WTC11 (cell line): ENCODE measurements around the gene SLC41A3. TPM values are rescaled to one million over a fixed set of nuclear protein-coding genes. Genes with fewer than 3 reads are reported as not detected.
A peak's percentile ranks its signal among the peaks of the same experiment; 100 is the strongest.

Experiments
- ATAC-seq: fragments of 200-7000 bp; cut with Tn5 transposase; 2 replicates; pipeline ENCODE4 v1.10.0; 2021; ENCODE audit warnings: mild to moderate bottlenecking, moderate library complexity
- CTCF ChIA-PET: fragments of 300-600 bp; sonication (Branson Sonifier 250); formaldehyde crosslinking; loops from one replicate; lab custom pipeline; 2021; ENCODE audit warnings: antibody characterized with exemption; lab: Charles Lee
- POLR2A ChIA-PET: fragments of 350-600 bp; sonication (Branson Sonifier 250); formaldehyde crosslinking; loops from one replicate; lab custom pipeline; 2021; ENCODE audit warnings: antibody characterized with exemption; lab: Charles Lee
- DNase-seq: peaks from one replicate; pipeline ENCODE4 v3.0.0; 2021; ENCODE audit warnings: low spot score
- H3K27ac Mint-ChIP-seq: 2 replicates; pipeline ENCODE4 v1.8.0; 2021; ENCODE audit warnings: mixed read lengths
- H3K27me3 Mint-ChIP-seq: 2 replicates; pipeline ENCODE4 v1.8.0; 2021; ENCODE audit warnings: low read depth, mild to moderate bottlenecking, moderate library complexity, mixed read lengths
- H3K36me3 Mint-ChIP-seq: 2 replicates; pipeline ENCODE4 v1.8.0; 2021; ENCODE audit warnings: mixed read lengths
- H3K4me1 Mint-ChIP-seq: 2 replicates; pipeline ENCODE4 v1.8.0; 2022; ENCODE audit warnings: mixed read lengths
- H3K4me3 Mint-ChIP-seq: 2 replicates; pipeline ENCODE4 v1.8.0; 2021; ENCODE audit warnings: mild to moderate bottlenecking, moderate library complexity, mixed read lengths
- H3K9me3 Mint-ChIP-seq: 2 replicates; pipeline ENCODE4 v1.8.0; 2021; ENCODE audit warnings: mixed read lengths
- ATF1 ChIP-seq: sonication (generic); formaldehyde crosslinking; IDR thresholded peaks from 2 replicates; pipeline ENCODE4 v1.8.1; 2023; ENCODE audit warnings: mild to moderate bottlenecking, moderate library complexity, missing genetic modification reagents
- CREB1 ChIP-seq: sonication (generic); formaldehyde crosslinking; IDR thresholded peaks from 2 replicates; pipeline ENCODE4 v1.8.0; 2023; ENCODE audit warnings: mild to moderate bottlenecking, missing genetic modification reagents
- E2F5 ChIP-seq: sonication (generic); formaldehyde crosslinking; IDR thresholded peaks from 2 replicates; pipeline ENCODE4 v1.8.1; 2022; ENCODE audit warnings: mild to moderate bottlenecking, moderate library complexity, missing genetic modification reagents
- EMX1 ChIP-seq: fragments of 250-450 bp; sonication (Bioruptor Pico); IDR thresholded peaks from 2 replicates; pipeline ENCODE4 v1.8.0; 2021; ENCODE audit warnings: mild to moderate bottlenecking
- ERG ChIP-seq: fragments of 250-450 bp; sonication (Bioruptor Pico); IDR thresholded peaks from 2 replicates; pipeline ENCODE4 v1.8.0; 2021; ENCODE audit warnings: mild to moderate bottlenecking
- FOXJ3 ChIP-seq: sonication (generic); formaldehyde crosslinking; IDR thresholded peaks from 2 replicates; pipeline ENCODE4 v1.9.0; 2021; ENCODE audit warnings: missing genetic modification reagents, mild to moderate bottlenecking, borderline replicate concordance
- FOXK1 ChIP-seq: sonication (generic); formaldehyde crosslinking; IDR thresholded peaks from 2 replicates; pipeline ENCODE4 v1.8.0; 2022; ENCODE audit warnings: mild to moderate bottlenecking, moderate library complexity, missing genetic modification reagents
- FOXP1 ChIP-seq: sonication (generic); formaldehyde crosslinking; IDR thresholded peaks from 2 replicates; pipeline ENCODE4 v1.8.0; 2022; ENCODE audit warnings: missing genetic modification reagents, mild to moderate bottlenecking, moderate library complexity, borderline replicate concordance
- GABPB1 ChIP-seq: sonication (generic); formaldehyde crosslinking; IDR thresholded peaks from 2 replicates; pipeline ENCODE4 v1.8.1; 2023; ENCODE audit warnings: mild to moderate bottlenecking, missing genetic modification reagents
- KAT7 ChIP-seq: sonication (generic); formaldehyde crosslinking; IDR thresholded peaks from 2 replicates; pipeline ENCODE4 v1.8.1; 2023; ENCODE audit warnings: missing genetic modification reagents, mild to moderate bottlenecking, borderline replicate concordance
- MXD4 ChIP-seq: fragments of 250-450 bp; sonication (Bioruptor Pico); IDR thresholded peaks from 2 replicates; pipeline ENCODE4 v1.8.0; 2021; ENCODE audit warnings: mild to moderate bottlenecking, moderate library complexity, borderline replicate concordance
- MYBL2 ChIP-seq: sonication (generic); formaldehyde crosslinking; IDR thresholded peaks from 2 replicates; pipeline ENCODE4 v1.8.1; 2023; ENCODE audit warnings: mild to moderate bottlenecking, moderate library complexity, missing genetic modification reagents
- NFATC4 ChIP-seq: fragments of 250-450 bp; sonication (Bioruptor Pico); IDR thresholded peaks from 2 replicates; pipeline ENCODE4 v1.9.0; 2021; ENCODE audit warnings: mild to moderate bottlenecking
- NFE2L1 ChIP-seq: sonication (generic); formaldehyde crosslinking; IDR thresholded peaks from 2 replicates; pipeline ENCODE4 v1.8.1; 2023; ENCODE audit warnings: missing genetic modification reagents
- NFYB ChIP-seq: sonication (generic); formaldehyde crosslinking; conservative IDR thresholded peaks from 2 replicates; pipeline ENCODE4 v1.8.0; 2022; ENCODE audit warnings: low read depth, missing genetic modification reagents
- TEAD1 ChIP-seq: sonication (generic); formaldehyde crosslinking; IDR thresholded peaks from 2 replicates; pipeline ENCODE4 v1.8.0; 2022; ENCODE audit warnings: mild to moderate bottlenecking, missing genetic modification reagents
- TP53 ChIP-seq: sonication (generic); formaldehyde crosslinking; IDR thresholded peaks from 2 replicates; pipeline ENCODE4 v1.8.1; 2023; ENCODE audit warnings: mild to moderate bottlenecking, missing genetic modification reagents
- USF2 ChIP-seq: sonication (generic); formaldehyde crosslinking; IDR thresholded peaks from 2 replicates; pipeline ENCODE4 v1.8.1; 2023; ENCODE audit warnings: mild to moderate bottlenecking, missing genetic modification reagents, moderate library complexity
- ZNF281 ChIP-seq: sonication (generic); formaldehyde crosslinking; IDR thresholded peaks from 2 replicates; pipeline ENCODE4 v1.8.0; 2023; ENCODE audit warnings: mild to moderate bottlenecking, missing genetic modification reagents
- ZNF396 ChIP-seq: fragments of 250-450 bp; sonication (Bioruptor Pico); IDR thresholded peaks from 2 replicates; pipeline ENCODE4 v1.8.0; 2021; ENCODE audit warnings: mild to moderate bottlenecking, moderate library complexity, borderline replicate concordance
- ZNF416 ChIP-seq: fragments of 250-450 bp; sonication (Bioruptor Pico); IDR thresholded peaks from 2 replicates; pipeline ENCODE4 v1.9.0; 2021; ENCODE audit warnings: mild to moderate bottlenecking, inconsistent platforms
- total RNA-seq: library from RNA; stranded (reverse); gene quantifications from 3 replicates; pipeline ENCODE4 v1.2.3, GENCODE V29; 2021

The SLC41A3 gene
- total RNA-seq, 1 experiment from 2014 or later = 28.4 TPM

- no peak for TF ChIP-seq TEAD1 (CRISPR knock-in tag)
- TF ChIP-seq FOXP1 (CRISPR knock-in tag) = no peak
- no peak for TF ChIP-seq NFE2L1 (CRISPR knock-in tag)
- no peak for TF ChIP-seq CREB1
- TF ChIP-seq ZNF416 (CRISPR knock-in tag) = no peak
Measured at GRCh38 chr3:126087552-126088175, 3.7 kb upstream of the SLC41A3 start (continued).

GRCh38 chr3:126085841-126086240 is 1.9 kb upstream of the SLC41A3 start:
- Mint-ChIP-seq H3K27me3 (peaks cover 12% of the 10 kb centered on the region), H3K4me1 (peaks cover 13% of the 10 kb centered on the region), H3K36me3 (peaks cover 35% of the 10 kb centered on the region), H3K4me3 (no peak overlapping the region), H3K9me3 (peaks cover 60% of the 10 kb centered on the region)
- ATAC-seq (no peak), DNase-seq (no peak)
- CTCF ChIA-PET = no interaction called here
- POLR2A ChIA-PET = no interaction called here
- TF ChIP-seq NFATC4 (CRISPR knock-in tag) (no peak), ZNF281 (no peak), GABPB1 (CRISPR knock-in tag) (no peak), TP53 (CRISPR knock-in tag) (no peak), MYBL2 (CRISPR knock-in tag) (no peak), MXD4 (CRISPR knock-in tag) (no peak), EMX1 (CRISPR knock-in tag) (no peak), ERG (no peak), USF2 (no peak), NFYB (no peak), ATF1 (CRISPR knock-in tag) (no peak), KAT7 (CRISPR knock-in tag) (no peak), E2F5 (CRISPR knock-in tag) (no peak), FOXK1 (no peak), FOXJ3 (no peak)
- TF ChIP-seq, all 79 proteins: peak for 0
- H3K27ac Mint-ChIP-seq = no peak overlapping the region

- Mint-ChIP-seq H3K9me3 (peaks cover 55% of the 10 kb centered on the region), H3K36me3 (peaks cover 31% of the 10 kb centered on the region), H3K27me3 (peaks cover 12% of the 10 kb centered on the region), H3K4me1 (peaks cover 13% of the 10 kb centered on the region), H3K27ac (no peak overlapping the region), H3K4me3 (peak overlapping the region; percentile 62)
- ChIA-PET POLR2A (no interaction called here), CTCF (no interaction called here)
- DNase-seq (no peak), ATAC-seq (no peak)
- TF ChIP-seq ZNF396 (CRISPR knock-in tag) (no peak), ZNF281 (no peak), FOXP1 (CRISPR knock-in tag) (no peak)
Measured at GRCh38 chr3:126085276-126085675, 1.4 kb upstream of the SLC41A3 start.
